ENCODE results near the gene KBTBD7.

DNA sequence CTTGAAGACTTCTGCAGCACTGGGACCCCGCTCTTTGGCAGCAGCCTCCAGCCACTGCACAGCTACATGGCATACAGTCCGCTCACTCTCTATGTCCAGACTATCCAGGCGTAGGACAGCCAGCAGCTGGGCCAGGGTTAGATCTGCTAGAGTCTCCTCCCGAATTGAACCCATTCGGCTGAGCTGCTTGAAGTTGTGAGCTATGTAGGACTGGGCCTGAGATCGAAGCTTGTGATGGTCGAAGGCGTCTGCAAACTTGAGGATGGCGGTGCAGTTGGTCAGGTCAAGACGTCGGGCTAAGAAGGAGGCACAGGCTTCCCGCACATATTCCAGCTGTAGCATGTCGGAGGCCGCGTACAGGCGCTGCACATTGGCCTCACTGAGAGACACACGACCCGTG lies 900 bp downstream of the KBTBD7 start:
- no peak for TF ChIP-seq POLR2AphosphoS5 (IDR thresholded peaks at IDR 0.05; ENCODE audit: insufficient read depth in 1 of 2, low read depth in 1 of 2)
- TF ChIP-seq CTCF (IDR thresholded peaks at IDR 0.05): no peak
